Stimulated activated CD4-positive, alpha-beta T cell treated with anti-CD3 and anti-CD28 coated beads, Interleukin-4, amount 100 ng/mL, for 24 hours (primary cell): ENCODE measurements around the gene SERINC3.
"Not testable (repeated sequence)": the region's sequence is repeated elsewhere in the genome, so short reads cannot be mapped to it uniquely, and the experiment has no call there.

Source experiments
- DNase-seq: peaks from one replicate; pipeline ENCODE4 v3.0.0-alpha.2; 2020

SERINC3 gene

GRCh38 chr20:44489931-44490330 is 31.9 kb downstream of the SERINC3 start:
- peak; percentile 7 for DNase-seq

- no peak for DNase-seq
These were observed 32.6 kb downstream of the SERINC3 start for GRCh38 chr20:44489223-44489622.

GRCh38 chr20:44488551-44488950 is 33.3 kb downstream of the SERINC3 start:
- no peak for DNase-seq

GRCh38 chr20:44485830-44486198 is 36.1 kb downstream of the SERINC3 start:
- DNase-seq, result no peak

- no peak for DNase-seq
These were observed 36.6 kb downstream of the SERINC3 start for GRCh38 chr20:44485078-44485829.

- no peak for DNase-seq
These were observed 38.8 kb downstream of the SERINC3 start for GRCh38 chr20:44483112-44483511.

- no peak for DNase-seq
These were observed 40.0 kb downstream of the SERINC3 start for GRCh38 chr20:44481719-44482416.

GRCh38 chr20:44480097-44480496 is 41.8 kb downstream of the SERINC3 start:
- no peak for DNase-seq

GRCh38 chr20:44479643-44480042 is 42.2 kb downstream of the SERINC3 start:
- DNase-seq, result no peak

- DNase-seq, result no peak
These were observed 43.7 kb downstream of the SERINC3 start for GRCh38 chr20:44478206-44478605.

GRCh38 chr20:44477151-44477550 is 44.7 kb downstream of the SERINC3 start:
- no peak for DNase-seq

GRCh38 chr20:44475694-44476560 is 45.9 kb downstream of the SERINC3 start, which contains the start of gene TTPAL:
Gene TTPAL, plus strand, starts transcription at chr20:44475874. Its CDS starts 4,126 bp downstream, at chr20:44480000.
- DNase-seq, result peak; percentile 90

- no peak for DNase-seq
These were observed 46.5 kb downstream of the SERINC3 start for GRCh38 chr20:44475372-44475693.

- not testable (repeated sequence) for DNase-seq
These were observed 49.6 kb downstream of the SERINC3 start for GRCh38 chr20:44472283-44472682.

GRCh38 chr20:44471481-44471882 is 50.4 kb downstream of the SERINC3 start:
- DNase-seq, result no peak

GRCh38 chr20:44470327-44470726 is 51.5 kb downstream of the SERINC3 start:
- no peak for DNase-seq

- DNase-seq, result no peak
These were observed 53.7 kb downstream of the SERINC3 start for GRCh38 chr20:44468044-44468782.

GRCh38 chr20:44467289-44467883 is 54.5 kb downstream of the SERINC3 start:
- no peak for DNase-seq

- DNase-seq, result no peak
These were observed 56.8 kb downstream of the SERINC3 start for GRCh38 chr20:44465001-44465560.

GRCh38 chr20:44464514-44464913 is 57.4 kb downstream of the SERINC3 start:
- no peak for DNase-seq

GRCh38 chr20:44463466-44463865 is 58.4 kb downstream of the SERINC3 start:
- no peak for DNase-seq

- DNase-seq, result no peak
These were observed 60.1 kb downstream of the SERINC3 start for GRCh38 chr20:44461803-44462174.
